MM.1S (cell line): ENCODE results near the gene NINJ1.

Experiments used
- DNase-seq: peaks from one replicate; pipeline ENCODE4 v3.0.0-alpha.2; 2015
- H2AFZ ChIP-seq: fragments of 300-600 bp; sonication (generic); 2 replicates; pipeline ENCODE4 v1.6.0; 2016; ENCODE audit warnings: antibody characterized with exemption, low read length
- H3F3A ChIP-seq: fragments of 300-600 bp; sonication (generic); 2 replicates; pipeline ENCODE4 v1.6.1; 2016; ENCODE audit warnings: mild to moderate bottlenecking, antibody characterized with exemption, low read length, moderate library complexity, mixed read lengths; ENCODE audit not compliant: insufficient read depth
- H3K27ac ChIP-seq: fragments of 300-600 bp; sonication (generic); 2 replicates; pipeline ENCODE4 v1.5.1; 2016; ENCODE audit warnings: mild to moderate bottlenecking, low read length
- H3K27me3 ChIP-seq: fragments of 300-600 bp; sonication (generic); replicated peaks from 2 replicates; pipeline ENCODE4 v1.6.0; 2016; ENCODE audit warnings: low read length; ENCODE audit not compliant: insufficient read depth
- H3K36me3 ChIP-seq: fragments of 300-600 bp; sonication (generic); replicated peaks from 2 replicates; pipeline ENCODE4 v1.6.1; 2016; ENCODE audit warnings: mild to moderate bottlenecking, low read length, mixed read lengths; ENCODE audit not compliant: insufficient read depth
- H3K4me1 ChIP-seq: fragments of 300-600 bp; sonication (generic); 2 replicates; pipeline ENCODE4 v1.6.1; 2016; ENCODE audit warnings: low read length, mixed read lengths
- H3K4me2 ChIP-seq: fragments of 300-600 bp; sonication (generic); 2 replicates; pipeline ENCODE4 v1.6.0; 2016; ENCODE audit warnings: low read depth, low read length
- H3K4me3 ChIP-seq: fragments of 300-600 bp; sonication (generic); 2 replicates; pipeline ENCODE4 v1.5.1; 2016; ENCODE audit warnings: low read length, mixed read lengths
- H3K79me2 ChIP-seq: fragments of 300-600 bp; sonication (generic); 2 replicates; pipeline ENCODE4 v1.6.1; 2016; ENCODE audit warnings: mixed run types, low read length, mixed read lengths
- H3K9ac ChIP-seq: fragments of 300-600 bp; sonication (generic); 2 replicates; pipeline ENCODE4 v1.6.1; 2016; ENCODE audit warnings: low read length, mixed read lengths
- H3K9me2 ChIP-seq: fragments of 300-600 bp; sonication (generic); replicated peaks from 2 replicates; pipeline ENCODE4 v1.6.1; 2016; ENCODE audit warnings: mild to moderate bottlenecking, low read length, mixed read lengths; ENCODE audit not compliant: insufficient read depth
- H3K9me3 ChIP-seq: fragments of 300-600 bp; sonication (generic); replicated peaks from 2 replicates; pipeline ENCODE4 v1.6.1; 2016; ENCODE audit warnings: mild to moderate bottlenecking, low read length, mixed read lengths; ENCODE audit not compliant: insufficient read depth
- H4K20me1 ChIP-seq: fragments of 300-600 bp; sonication (generic); 2 replicates; pipeline ENCODE4 v1.6.1; 2016; ENCODE audit warnings: mild to moderate bottlenecking, low read length, moderate library complexity, mixed read lengths; ENCODE audit not compliant: insufficient read depth
- EZH2 ChIP-seq: fragments of 300-600 bp; sonication (generic); optimal IDR thresholded peaks from 2 replicates; pipeline ENCODE3; 2017; ENCODE audit warnings: low read depth, mild to moderate bottlenecking, antibody characterized with exemption, low read length, mixed read lengths
- EZH2phosphoT487 ChIP-seq: fragments of 300-600 bp; sonication (generic); IDR thresholded peaks from 2 replicates; pipeline ENCODE4 v1.6.1; 2018; ENCODE audit warnings: antibody characterized with exemption, low read length
- TF ChIP-seq, protein P1 (sequence below): fragments of 300-600 bp; sonication (generic); IDR thresholded peaks from 2 replicates; pipeline ENCODE4 v1.5.1; 2016; ENCODE audit warnings: antibody characterized with exemption, low read length, mixed read lengths

The NINJ1 gene

DNA sequence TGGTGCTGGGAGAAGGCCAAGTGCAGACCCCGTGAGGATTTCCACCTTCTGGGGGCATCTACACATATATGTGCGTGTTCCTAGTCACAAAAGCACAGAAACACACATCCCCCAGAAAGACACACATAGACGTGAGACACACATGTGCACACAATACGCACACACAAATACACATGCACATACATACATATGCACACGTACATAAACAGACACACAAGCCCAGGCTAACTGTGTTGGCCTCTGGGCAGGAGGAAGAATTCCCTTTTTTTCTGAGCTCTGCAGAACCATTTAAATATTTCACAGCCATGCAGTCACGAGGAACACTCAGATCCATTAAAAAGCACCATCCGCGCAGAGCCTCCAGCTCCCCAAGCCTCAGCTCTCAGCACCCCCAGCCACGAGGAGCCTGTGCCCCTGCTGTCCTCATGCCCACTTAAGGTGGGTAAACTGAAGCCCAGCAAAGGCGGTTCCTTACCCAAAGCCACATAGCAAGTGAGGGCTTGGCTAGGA is 5.3 kb downstream of the NINJ1 start:
- no peak overlapping the region for H3K4me2 ChIP-seq
- H3K9me3 ChIP-seq: no peaks in the 10 kb centered on the region
- H4K20me1 ChIP-seq: no peaks in the 10 kb centered on the region
- no peaks in the 10 kb centered on the region for H3K4me1 ChIP-seq
- no peaks in the 10 kb centered on the region for H3K9me2 ChIP-seq
- no peaks in the 10 kb centered on the region for H3F3A ChIP-seq
- no peak overlapping the region for H3K9ac ChIP-seq
- no peak overlapping the region for H2AFZ ChIP-seq
- no peak overlapping the region for H3K27ac ChIP-seq
- no peaks in the 10 kb centered on the region for H3K36me3 ChIP-seq
- no peak overlapping the region for H3K4me3 ChIP-seq
- H3K27me3 ChIP-seq: no peaks in the 10 kb centered on the region
- no peak for DNase-seq
- H3K79me2 ChIP-seq: peaks cover 31% of the 10 kb centered on the region
- TF ChIP-seq EZH2phosphoT487 (no peak), EZH2 (no peak)

DNA sequence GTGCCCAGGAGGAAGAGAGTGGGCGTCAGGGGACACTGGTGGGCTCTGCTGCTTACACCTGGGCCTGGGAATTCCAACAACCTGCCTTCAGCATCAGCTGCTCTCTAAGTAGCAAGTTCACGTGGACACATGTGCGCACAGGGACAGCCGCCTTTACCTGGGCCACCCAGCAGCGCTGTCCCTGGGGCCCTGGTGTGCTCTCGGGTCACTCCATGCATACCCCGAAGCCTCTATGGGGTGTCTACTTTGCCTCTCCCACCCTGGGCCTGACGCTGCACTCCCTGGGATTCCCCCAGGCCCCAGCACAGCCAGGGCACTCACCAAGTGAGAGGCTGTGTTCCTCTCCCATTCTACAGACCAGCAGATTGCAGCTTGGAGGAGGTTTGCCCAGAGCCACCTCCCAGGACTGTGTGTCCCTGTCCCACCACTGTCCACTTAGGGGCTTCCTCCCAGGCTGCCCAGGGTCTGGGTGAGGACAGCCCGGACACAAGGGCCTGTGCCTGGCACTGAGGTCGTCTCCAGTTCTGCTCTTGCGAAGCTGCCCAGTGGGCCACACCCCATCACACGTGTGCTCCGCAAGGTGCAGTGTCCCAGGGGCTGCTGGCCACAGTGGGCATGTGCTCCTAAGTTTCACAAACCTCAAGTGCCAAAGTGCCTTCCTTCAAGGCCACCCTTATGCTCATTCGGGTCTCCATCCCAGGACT is 5.9 kb downstream of the NINJ1 start:
- Histone ChIP-seq H4K20me1 (no peaks in the 10 kb centered on the region), H3K4me1 (no peaks in the 10 kb centered on the region), H3F3A (no peaks in the 10 kb centered on the region), H3K9me2 (no peaks in the 10 kb centered on the region), H3K79me2 (peaks cover 25% of the 10 kb centered on the region), H3K9ac (no peak overlapping the region), H2AFZ (no peak overlapping the region), H3K36me3 (no peaks in the 10 kb centered on the region), H3K9me3 (no peaks in the 10 kb centered on the region), H3K4me3 (no peak overlapping the region), H3K4me2 (no peak overlapping the region), H3K27ac (no peak overlapping the region), H3K27me3 (no peaks in the 10 kb centered on the region)
- no peak for DNase-seq
- TF ChIP-seq, protein P1, sequence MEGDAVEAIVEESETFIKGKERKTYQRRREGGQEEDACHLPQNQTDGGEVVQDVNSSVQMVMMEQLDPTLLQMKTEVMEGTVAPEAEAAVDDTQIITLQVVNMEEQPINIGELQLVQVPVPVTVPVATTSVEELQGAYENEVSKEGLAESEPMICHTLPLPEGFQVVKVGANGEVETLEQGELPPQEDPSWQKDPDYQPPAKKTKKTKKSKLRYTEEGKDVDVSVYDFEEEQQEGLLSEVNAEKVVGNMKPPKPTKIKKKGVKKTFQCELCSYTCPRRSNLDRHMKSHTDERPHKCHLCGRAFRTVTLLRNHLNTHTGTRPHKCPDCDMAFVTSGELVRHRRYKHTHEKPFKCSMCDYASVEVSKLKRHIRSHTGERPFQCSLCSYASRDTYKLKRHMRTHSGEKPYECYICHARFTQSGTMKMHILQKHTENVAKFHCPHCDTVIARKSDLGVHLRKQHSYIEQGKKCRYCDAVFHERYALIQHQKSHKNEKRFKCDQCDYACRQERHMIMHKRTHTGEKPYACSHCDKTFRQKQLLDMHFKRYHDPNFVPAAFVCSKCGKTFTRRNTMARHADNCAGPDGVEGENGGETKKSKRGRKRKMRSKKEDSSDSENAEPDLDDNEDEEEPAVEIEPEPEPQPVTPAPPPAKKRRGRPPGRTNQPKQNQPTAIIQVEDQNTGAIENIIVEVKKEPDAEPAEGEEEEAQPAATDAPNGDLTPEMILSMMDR: no peak
- TF ChIP-seq EZH2 (no peak), EZH2phosphoT487 (no peak)

DNA sequence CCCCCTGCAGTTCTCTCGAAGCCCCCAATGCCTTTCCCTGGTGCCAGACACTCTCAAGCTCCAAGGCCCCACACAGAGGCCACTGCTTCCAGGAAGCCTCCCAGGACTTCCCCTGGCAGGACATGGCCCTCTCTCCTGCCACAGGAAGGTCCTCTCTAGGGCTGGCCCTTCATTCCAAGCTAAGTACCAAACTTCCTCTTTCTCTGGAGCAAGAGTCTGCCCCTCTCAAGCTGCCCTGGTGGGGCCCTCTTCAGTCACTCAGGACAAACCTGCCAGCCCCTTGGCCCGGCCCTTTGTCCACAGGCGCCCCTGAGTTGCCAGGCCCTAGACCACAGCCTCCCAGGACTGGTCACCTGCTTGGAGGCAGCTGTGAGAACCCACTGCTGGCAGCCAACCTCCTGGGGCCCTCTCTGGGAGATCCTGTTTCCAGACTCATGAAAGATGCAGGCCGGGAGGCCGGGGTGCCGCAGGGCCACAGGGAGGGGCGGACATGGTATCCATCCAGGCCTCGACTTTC is 6.6 kb downstream of the NINJ1 start:
- Histone ChIP-seq H3K27ac (no peak overlapping the region), H3K4me2 (no peak overlapping the region), H2AFZ (no peak overlapping the region), H3K79me2 (peaks cover 18% of the 10 kb centered on the region), H4K20me1 (no peaks in the 10 kb centered on the region), H3K27me3 (no peaks in the 10 kb centered on the region), H3F3A (no peaks in the 10 kb centered on the region), H3K36me3 (no peaks in the 10 kb centered on the region), H3K9me2 (no peaks in the 10 kb centered on the region), H3K4me3 (no peak overlapping the region), H3K9me3 (no peaks in the 10 kb centered on the region), H3K9ac (no peak overlapping the region), H3K4me1 (no peaks in the 10 kb centered on the region)
- no peak for DNase-seq
- TF ChIP-seq, protein P1: no peak
- TF ChIP-seq EZH2phosphoT487 (no peak), EZH2 (no peak)
